ENCODE data around the gene SETD2.
A peak's percentile ranks its signal among the peaks of the same experiment; 100 is the strongest.

SETD2 gene

GRCh38 chr3:47006145-47006651, 157.7 kb downstream of the SETD2 start:
- no peak for DNase-seq

- DNase-seq, result no peak
These were observed 158.4 kb downstream of the SETD2 start for GRCh38 chr3:47005212-47006144.

- no peak for DNase-seq
These were observed 159.3 kb downstream of the SETD2 start for GRCh38 chr3:47004369-47005211.

GRCh38 chr3:47003461-47004368, 160.2 kb downstream of the SETD2 start:
- no peak for DNase-seq

- DNase-seq, result no peak
These were observed 160.9 kb downstream of the SETD2 start for GRCh38 chr3:47003056-47003410.

GRCh38 chr3:47002171-47003055, 161.5 kb downstream of the SETD2 start:
- no peak for DNase-seq

- DNase-seq, result no peak
These were observed 162.2 kb downstream of the SETD2 start for GRCh38 chr3:47001731-47002170.

GRCh38 chr3:47000922-47001730, 162.8 kb downstream of the SETD2 start:
- no peak for DNase-seq

- DNase-seq, result no peak
These were observed 163.6 kb downstream of the SETD2 start for GRCh38 chr3:47000198-47000815.

- no peak for DNase-seq
These were observed 164.3 kb downstream of the SETD2 start for GRCh38 chr3:46999516-47000197.

- DNase-seq, result no peak
These were observed 164.9 kb downstream of the SETD2 start for GRCh38 chr3:46998852-46999515.

- DNase-seq, result peak; percentile 13
These were observed 165.6 kb downstream of the SETD2 start for GRCh38 chr3:46998121-46998851.

- no peak for DNase-seq
These were observed 166.3 kb downstream of the SETD2 start for GRCh38 chr3:46997453-46998091.

- no peak for DNase-seq
These were observed 167.0 kb downstream of the SETD2 start for GRCh38 chr3:46996689-46997452.

- DNase-seq, result no peak
These were observed 167.9 kb downstream of the SETD2 start for GRCh38 chr3:46995901-46996562.

Measured in NCI-H1092 treated with DMSO at 0.1 percent for 48 hours (cell line).